ENCODE measurements around the gene ZBTB16. TPM values are rescaled to one million over a fixed set of nuclear protein-coding genes. Genes with fewer than 3 reads are reported as not detected.

Gene ZBTB16
- total and polyA plus RNA-seq, 8 donors = 7.9 to 318 (median 55.3) TPM

DNA sequence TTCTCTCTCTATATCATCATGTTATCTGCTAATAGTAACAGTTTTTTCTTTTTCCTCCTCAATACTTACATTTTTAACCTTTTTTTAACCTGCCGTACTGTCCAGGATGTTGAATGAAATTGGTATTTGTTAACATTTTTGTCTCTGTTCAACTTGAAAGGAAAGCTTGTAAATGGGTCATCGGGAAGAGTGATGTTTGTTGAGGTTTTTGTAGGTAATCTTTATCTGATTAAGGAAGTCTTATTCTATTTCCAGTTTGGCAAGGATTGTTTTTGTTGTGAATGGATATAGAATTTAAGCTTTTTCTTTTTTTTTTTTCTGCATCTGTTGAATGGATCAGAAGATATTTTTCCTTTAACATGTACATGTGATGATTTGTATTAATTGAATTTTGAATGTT, 228.6 kb downstream of the ZBTB16 start:
- H3K4me1 ChIP-seq = peaks cover 17 to 22% (median 19%) of the 10 kb centered on the region in 4 donors
- DNase-seq = no peak
- TF ChIP-seq POLR2AphosphoS5 (IDR thresholded peaks at IDR 0.05) (no peak), EP300 (IDR thresholded peaks at IDR 0.05) (no peak), POLR2A (IDR thresholded peaks at IDR 0.05) (no peak)
- TF ChIP-seq, protein P1, sequence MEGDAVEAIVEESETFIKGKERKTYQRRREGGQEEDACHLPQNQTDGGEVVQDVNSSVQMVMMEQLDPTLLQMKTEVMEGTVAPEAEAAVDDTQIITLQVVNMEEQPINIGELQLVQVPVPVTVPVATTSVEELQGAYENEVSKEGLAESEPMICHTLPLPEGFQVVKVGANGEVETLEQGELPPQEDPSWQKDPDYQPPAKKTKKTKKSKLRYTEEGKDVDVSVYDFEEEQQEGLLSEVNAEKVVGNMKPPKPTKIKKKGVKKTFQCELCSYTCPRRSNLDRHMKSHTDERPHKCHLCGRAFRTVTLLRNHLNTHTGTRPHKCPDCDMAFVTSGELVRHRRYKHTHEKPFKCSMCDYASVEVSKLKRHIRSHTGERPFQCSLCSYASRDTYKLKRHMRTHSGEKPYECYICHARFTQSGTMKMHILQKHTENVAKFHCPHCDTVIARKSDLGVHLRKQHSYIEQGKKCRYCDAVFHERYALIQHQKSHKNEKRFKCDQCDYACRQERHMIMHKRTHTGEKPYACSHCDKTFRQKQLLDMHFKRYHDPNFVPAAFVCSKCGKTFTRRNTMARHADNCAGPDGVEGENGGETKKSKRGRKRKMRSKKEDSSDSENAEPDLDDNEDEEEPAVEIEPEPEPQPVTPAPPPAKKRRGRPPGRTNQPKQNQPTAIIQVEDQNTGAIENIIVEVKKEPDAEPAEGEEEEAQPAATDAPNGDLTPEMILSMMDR (IDR thresholded peaks at IDR 0.05) = no peak
- no peaks in the 10 kb centered on the region for H3K27me3 ChIP-seq
- H3K4me3 ChIP-seq = no peak overlapping the region
- WGBS, 5 donors = 42 to 67% (median 52%) methylated on average over 2 of the region's 2 CpGs
- H3K36me3 ChIP-seq = no peaks in the 10 kb centered on the region
- intact Hi-C loops (cut with DNase I; ENCODE audit: low total_unique reads) = no loop called here
- no peak overlapping the region for H3K27ac ChIP-seq
- no peaks in the 10 kb centered on the region for H3K9me3 ChIP-seq

DNA sequence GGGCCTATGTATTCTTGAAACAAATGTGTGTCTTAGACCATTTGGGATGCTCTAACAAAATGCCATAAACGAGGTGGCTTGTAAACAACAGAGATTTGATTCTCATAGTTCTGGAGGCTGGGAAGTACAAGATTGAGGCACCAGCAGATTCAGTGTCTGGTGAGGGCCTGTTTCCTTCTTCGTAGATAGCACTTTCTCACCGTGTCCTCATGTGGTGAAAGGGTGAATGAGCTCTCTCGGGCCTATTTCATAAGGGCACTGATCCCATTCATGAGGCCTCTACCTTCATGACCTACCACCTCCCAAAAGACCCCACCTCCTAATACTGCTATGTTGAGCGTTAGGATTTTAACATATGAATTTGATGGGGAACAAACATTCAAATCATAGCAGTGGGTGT, 230.3 kb downstream of the ZBTB16 start:
- no peaks in the 10 kb centered on the region for H3K27me3 ChIP-seq
- H3K4me3 ChIP-seq = no peak overlapping the region
- no peaks in the 10 kb centered on the region for H3K9me3 ChIP-seq
- no peaks in the 10 kb centered on the region for H3K36me3 ChIP-seq
- TF ChIP-seq EP300 (IDR thresholded peaks at IDR 0.05) = no peak
- no peak for TF ChIP-seq POLR2AphosphoS5 (IDR thresholded peaks at IDR 0.05)
- TF ChIP-seq POLR2A (IDR thresholded peaks at IDR 0.05) = no peak
- TF ChIP-seq, protein P1 (IDR thresholded peaks at IDR 0.05) = no peak
- WGBS, 5 donors = 83 to 91% (median 89%) methylated on average over 5 of the region's 5 CpGs
- DNase-seq = no peak
- intact Hi-C loops (cut with DNase I; ENCODE audit: low total_unique reads) = no loop called here
- H3K4me1 ChIP-seq = peaks cover 19 to 36% (median 31%) of the 10 kb centered on the region in 4 donors
- no peak overlapping the region for H3K27ac ChIP-seq

DNA sequence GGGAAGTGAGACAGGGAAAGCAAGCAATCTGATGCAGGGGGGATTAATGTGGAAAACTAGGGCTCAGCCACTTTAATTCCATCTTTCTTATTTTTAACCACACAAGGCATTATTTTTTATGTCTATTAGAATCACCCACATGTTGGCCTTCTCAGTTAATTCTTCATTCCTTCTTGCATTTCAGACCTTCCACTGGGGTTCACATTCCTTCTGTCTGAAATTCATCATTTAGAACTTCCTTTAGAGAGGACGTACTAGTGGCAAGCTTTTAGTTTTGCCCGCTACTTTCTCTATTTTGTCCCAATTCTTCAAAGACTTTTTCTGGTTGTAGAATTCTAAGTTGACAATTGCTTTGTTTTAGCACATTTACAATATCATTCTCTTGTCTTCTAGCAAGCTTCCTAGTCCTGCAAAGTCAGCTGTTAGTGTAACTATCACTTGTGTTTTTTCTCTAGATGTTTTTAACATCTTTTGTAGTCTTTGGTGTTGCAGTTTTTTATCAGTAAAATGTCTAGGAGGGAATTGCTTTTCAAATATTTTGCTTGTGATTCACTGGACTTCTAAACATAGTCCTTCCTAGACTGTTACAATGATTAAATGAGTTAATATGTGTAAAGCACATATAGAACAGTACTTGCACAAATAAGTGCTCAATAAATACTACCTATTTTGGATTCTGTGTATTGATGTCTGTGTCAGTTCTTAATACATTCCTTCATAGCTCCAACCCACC, 231.2 kb downstream of the ZBTB16 start:
- intact Hi-C loops (cut with DNase I; ENCODE audit: low total_unique reads) = no loop called here
- DNase-seq = no peak
- no peak for TF ChIP-seq POLR2AphosphoS5 (IDR thresholded peaks at IDR 0.05)
- TF ChIP-seq POLR2A (IDR thresholded peaks at IDR 0.05) = no peak
- TF ChIP-seq, protein P1 (IDR thresholded peaks at IDR 0.05) = no peak
- TF ChIP-seq EP300 (IDR thresholded peaks at IDR 0.05) = no peak
- WGBS, 5 donors = 77 to 94% (median 93%) methylated on average over 2 of the region's 2 CpGs
- H3K4me3 ChIP-seq = no peak overlapping the region
- peak overlapping the region in 2 of 5 donors; percentile 85 to 90 for H3K27ac ChIP-seq
- no peaks in the 10 kb centered on the region for H3K27me3 ChIP-seq
- no peaks in the 10 kb centered on the region for H3K9me3 ChIP-seq
- H3K4me1 ChIP-seq = peaks cover 19 to 41% (median 35%) of the 10 kb centered on the region in 4 donors
- no peaks in the 10 kb centered on the region for H3K36me3 ChIP-seq

DNA sequence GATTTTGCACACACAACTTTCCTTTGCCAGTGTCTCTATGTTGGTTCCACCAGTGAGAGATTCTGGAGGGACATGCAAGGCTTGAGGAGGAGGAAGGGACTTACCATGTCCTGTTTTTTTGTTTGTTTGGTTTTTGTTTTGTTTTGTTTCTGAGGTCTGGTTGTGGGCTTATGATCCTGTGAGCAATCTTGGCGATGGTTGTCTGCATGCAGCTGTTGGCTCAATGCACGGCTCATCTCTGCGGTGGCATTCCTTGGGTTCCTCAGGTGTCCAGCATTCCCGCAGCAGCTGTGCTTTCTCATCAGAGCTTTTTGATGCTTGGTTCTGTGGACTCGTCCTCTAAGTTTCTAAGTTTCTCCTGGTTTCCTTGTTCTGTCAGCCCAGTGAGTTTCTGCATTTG, 231.9 kb downstream of the ZBTB16 start:
- TF ChIP-seq, protein P1 (IDR thresholded peaks at IDR 0.05) = no peak
- TF ChIP-seq POLR2AphosphoS5 (IDR thresholded peaks at IDR 0.05) (peak in 1 of 3 donors; percentile 4), EP300 (IDR thresholded peaks at IDR 0.05) (no peak), POLR2A (IDR thresholded peaks at IDR 0.05) (no peak)
- intact Hi-C loops (cut with DNase I; ENCODE audit: low total_unique reads) = no loop called here
- Histone ChIP-seq H3K36me3 (no peaks in the 10 kb centered on the region), H3K9me3 (no peaks in the 10 kb centered on the region), H3K4me1 (peaks cover 19 to 42% (median 36%) of the 10 kb centered on the region in 4 donors), H3K4me3 (peak overlapping the region in 2 of 4 donors; percentile 12 to 15), H3K27me3 (no peaks in the 10 kb centered on the region), H3K27ac (peak overlapping the region in 4 of 5 donors; percentile 44 to 90 (median 86))
- 66 to 81% (median 75%) methylated on average over 5 of the region's 5 CpGs for WGBS, 5 donors
- no peak for DNase-seq

Measured in stomach (tissue), 9 donors.